ENCODE data around the gene SLC25A20.

SLC25A20 gene

DNA sequence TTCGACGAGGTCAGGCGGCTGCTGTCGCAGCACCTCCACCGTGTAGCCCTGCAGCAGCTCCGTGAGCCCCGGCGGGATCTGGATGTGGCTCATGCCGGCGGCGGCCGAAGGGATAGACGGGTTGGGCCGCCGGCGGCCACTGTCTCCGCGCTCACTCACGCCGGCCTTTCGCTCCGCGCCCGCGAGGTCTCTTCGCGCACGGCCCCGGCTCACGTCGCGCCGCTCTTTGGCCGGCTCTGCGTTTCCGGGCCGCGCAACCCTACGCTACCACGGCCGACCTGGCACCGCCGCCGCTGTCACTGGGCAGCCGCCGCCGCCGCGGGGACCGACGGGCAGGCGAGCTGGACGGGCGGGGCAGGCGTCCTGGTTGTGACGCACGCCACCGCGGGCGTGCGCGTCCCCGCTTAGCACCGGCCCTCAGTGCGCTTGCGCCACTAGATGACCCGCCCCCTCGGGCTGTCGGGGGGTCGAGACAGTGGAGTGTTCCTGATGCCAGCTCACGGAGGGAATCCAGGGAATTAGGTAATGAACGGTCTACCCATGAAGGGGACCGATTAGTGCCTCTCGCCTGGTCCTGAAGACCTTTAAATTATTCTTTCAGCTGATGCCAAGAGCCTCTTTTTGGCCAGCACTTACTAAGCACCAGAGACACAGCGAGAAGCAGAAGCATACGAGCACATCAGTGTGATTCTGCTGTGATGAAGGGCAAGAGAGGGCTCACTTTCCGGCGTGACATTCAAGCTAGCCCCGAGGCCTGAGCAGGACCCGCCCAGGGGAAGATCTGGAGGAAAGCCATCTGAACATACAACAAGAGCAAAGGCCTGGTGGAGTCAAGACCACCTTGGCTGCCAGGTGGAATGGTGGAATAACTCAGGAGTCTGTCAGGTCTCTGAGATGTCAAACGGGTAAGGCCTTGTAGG is 50.9 kb downstream of the SLC25A20 start, which contains the start of gene PRKAR2A:
TSS of gene PRKAR2A (minus strand) at position 371 of the 920 bp plus-strand sequence. CDS start at position 93, 278 bp downstream.
- TF ChIP-seq, protein P1, sequence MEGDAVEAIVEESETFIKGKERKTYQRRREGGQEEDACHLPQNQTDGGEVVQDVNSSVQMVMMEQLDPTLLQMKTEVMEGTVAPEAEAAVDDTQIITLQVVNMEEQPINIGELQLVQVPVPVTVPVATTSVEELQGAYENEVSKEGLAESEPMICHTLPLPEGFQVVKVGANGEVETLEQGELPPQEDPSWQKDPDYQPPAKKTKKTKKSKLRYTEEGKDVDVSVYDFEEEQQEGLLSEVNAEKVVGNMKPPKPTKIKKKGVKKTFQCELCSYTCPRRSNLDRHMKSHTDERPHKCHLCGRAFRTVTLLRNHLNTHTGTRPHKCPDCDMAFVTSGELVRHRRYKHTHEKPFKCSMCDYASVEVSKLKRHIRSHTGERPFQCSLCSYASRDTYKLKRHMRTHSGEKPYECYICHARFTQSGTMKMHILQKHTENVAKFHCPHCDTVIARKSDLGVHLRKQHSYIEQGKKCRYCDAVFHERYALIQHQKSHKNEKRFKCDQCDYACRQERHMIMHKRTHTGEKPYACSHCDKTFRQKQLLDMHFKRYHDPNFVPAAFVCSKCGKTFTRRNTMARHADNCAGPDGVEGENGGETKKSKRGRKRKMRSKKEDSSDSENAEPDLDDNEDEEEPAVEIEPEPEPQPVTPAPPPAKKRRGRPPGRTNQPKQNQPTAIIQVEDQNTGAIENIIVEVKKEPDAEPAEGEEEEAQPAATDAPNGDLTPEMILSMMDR (IDR thresholded peaks at IDR 0.05; ENCODE audit: insufficient read depth, missing control alignments), result no peak
- DNase-seq (ENCODE audit: insufficient read length, low spot score), result peak; percentile 91
- FAIRE-seq, result no peak

DNA sequence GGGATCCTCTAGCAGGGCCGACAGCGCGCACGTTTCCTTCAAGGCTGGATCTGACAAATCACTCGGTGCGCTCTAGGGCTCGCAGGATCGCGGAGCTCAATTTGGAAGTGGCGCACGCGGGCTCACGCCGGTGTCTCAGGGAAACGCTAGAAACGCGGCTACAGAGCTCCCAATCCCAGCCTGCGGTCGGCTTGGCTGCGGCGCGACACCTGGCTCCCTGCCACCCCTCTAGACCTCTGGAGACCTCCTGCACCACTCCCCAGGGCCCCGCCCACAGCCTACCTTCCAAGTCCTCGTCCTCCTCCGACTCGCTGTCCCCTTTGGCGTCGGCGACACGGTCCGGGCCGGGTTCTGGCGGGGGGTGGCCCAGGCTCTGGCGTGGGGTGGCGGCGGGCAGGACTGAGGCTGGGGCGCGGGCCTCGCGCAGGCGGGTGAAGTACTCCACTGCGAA is 51.6 kb downstream of the SLC25A20 start:
- TF ChIP-seq, protein P1 (IDR thresholded peaks at IDR 0.05; ENCODE audit: insufficient read depth, missing control alignments), result no peak
- DNase-seq (ENCODE audit: insufficient read length, low spot score), result peak; percentile 41
- no peak for FAIRE-seq

DNA sequence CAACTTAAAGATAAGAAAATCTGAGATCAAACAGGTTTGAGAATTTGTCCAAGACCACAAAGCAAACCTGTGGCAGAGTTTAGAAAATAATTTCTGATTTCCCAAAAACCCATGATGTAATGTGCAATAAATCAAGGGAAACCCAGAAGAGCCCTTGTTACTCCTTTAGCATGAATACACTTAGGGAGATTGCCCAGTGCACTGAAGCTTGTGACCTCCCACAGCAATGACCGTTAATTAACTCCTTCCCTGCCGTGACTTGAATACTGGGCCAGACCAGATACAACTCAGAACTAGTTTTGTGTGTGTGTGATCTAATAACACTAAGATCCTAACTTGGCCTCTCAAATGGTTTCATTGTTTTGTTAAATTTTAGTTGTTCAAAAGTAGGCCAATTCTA is 53.5 kb downstream of the SLC25A20 start:
- DNase-seq (ENCODE audit: insufficient read length, low spot score) (no peak), FAIRE-seq (no peak)
- TF ChIP-seq, protein P1 (IDR thresholded peaks at IDR 0.05; ENCODE audit: insufficient read depth, missing control alignments), result no peak

DNA sequence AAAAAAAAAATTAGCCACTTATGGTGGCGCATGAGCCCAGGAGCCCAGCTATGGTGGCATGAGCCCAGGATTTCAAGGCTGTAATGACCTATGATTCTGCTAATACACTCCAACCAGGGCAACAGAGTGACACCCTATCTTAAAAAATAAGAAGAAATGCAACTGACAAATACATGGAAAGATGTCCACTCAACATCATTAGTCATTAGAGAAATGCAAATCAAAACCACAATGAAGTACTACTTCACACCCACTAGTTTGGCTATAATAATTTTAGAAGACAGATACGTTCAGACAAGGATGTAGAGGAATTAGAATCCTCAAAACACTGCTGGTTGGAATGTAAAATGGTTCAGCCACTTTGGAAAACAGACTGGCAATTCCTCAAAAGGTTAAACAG is 61.5 kb downstream of the SLC25A20 start:
- DNase-seq (ENCODE audit: insufficient read length, low spot score) (no peak), FAIRE-seq (no peak)
- TF ChIP-seq, protein P1 (IDR thresholded peaks at IDR 0.05; ENCODE audit: insufficient read depth, missing control alignments), result no peak

- no peak for FAIRE-seq
- TF ChIP-seq, protein P1 (IDR thresholded peaks at IDR 0.05; ENCODE audit: insufficient read depth, missing control alignments), result no peak
- DNase-seq (ENCODE audit: insufficient read length, low spot score), result no peak
These were observed 62.9 kb downstream of the SLC25A20 start for GRCh38 chr3:48835650-48836366.

DNA sequence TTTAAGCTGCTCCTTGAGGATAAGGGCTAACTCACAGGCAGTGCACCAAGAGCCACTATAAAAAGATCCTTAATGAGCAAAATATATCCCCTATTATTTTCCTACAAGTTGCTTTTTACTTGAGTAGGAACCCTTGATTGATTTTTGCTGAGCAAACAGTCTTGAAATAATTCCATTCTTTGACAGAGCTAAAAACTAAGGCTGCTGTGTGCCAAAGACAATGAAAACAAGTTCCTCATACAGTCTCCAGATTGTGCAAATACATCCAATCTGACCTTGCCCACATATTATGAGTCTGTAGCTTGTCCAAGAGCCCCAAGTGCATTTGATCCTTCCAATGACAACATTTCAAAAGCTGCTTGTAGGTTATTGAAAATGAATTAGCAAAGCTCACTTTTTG is 66.0 kb downstream of the SLC25A20 start:
- TF ChIP-seq, protein P1 (IDR thresholded peaks at IDR 0.05; ENCODE audit: insufficient read depth, missing control alignments), result no peak
- no peak for FAIRE-seq
- no peak for DNase-seq (ENCODE audit: insufficient read length, low spot score)
